ENCODE results near the gene MAST3.

The MAST3 gene

DNA sequence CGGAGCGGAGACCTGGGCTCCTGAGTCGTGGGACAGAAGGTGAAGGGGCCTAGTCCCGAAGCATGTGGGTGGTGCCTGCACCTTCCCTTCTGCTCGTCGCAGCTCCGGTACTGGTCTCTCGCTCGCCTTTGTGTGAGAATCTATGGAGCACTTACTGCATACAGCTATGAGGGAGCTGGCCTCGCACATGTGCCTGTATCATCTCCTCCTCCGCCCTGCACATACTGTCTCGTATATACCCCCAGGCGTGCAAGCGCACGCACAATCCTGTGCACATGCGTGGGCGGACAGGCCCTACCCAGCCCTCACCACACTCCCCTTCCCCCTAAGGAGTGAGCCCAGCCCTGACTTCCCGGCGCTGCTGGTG is 64.0 kb downstream of the MAST3 start:
- Histone ChIP-seq H3K9me3 (ENCODE audit: control insufficient read depth, insufficient read depth, low read depth, low read length) (no peaks in the 10 kb centered on the region), H3K36me3 (ENCODE audit: control insufficient read depth in 2 of 2, insufficient read depth in 1 of 2, low read length in 2 of 2) (peaks cover 21 to 49% of the 10 kb centered on the region in 2 experiments; a peak in 2 of 3 replicates), H3K4me3 (ENCODE audit: low read depth, low read length) (no peak overlapping the region), H3K4me1 (ENCODE audit: control insufficient read depth, insufficient read depth, low read length) (peaks cover 11% of the 10 kb centered on the region), H3K27ac (ENCODE audit: extremely low read depth, low read depth, low read length) (no peak overlapping the region)
- ChIA-PET POLR2A (interaction anchor here (1.2 kb wide), 1 partner anchor 31 kb away, joined by 3 read pairs; the partner anchor contains the start of gene MPV17L2), CTCF (interaction anchor here (0.6 to 2.7 kb wide), 17 partner anchors 9 to 1023 kb away, joined by 3 to 14 read pairs (median 5); partner anchors contain the start of gene PIK3R2)
- peak; percentile 3; the same call in 1 of the 2 replicates for TF ChIP-seq KLF8 (tag by site-specific recombination; IDR thresholded peaks at IDR 0.05)
- TF ChIP-seq EGR2 (tag by site-specific recombination; IDR thresholded peaks at IDR 0.05; ENCODE audit: low read depth): peak; percentile 44; the same call in 1 of the 2 replicates
- peak; percentile 59 for TF ChIP-seq ZFHX2 (tag by site-specific recombination; conservative IDR thresholded peaks at IDR 0.05)
- TF ChIP-seq KLF1 (tag by site-specific recombination; IDR thresholded peaks at IDR 0.05): peak; percentile 4; the same call in 1 of the 2 replicates
- no peak for TF ChIP-seq ZNF311 (tag by site-specific recombination; IDR thresholded peaks at IDR 0.05; ENCODE audit: borderline replicate concordance)
- TF ChIP-seq SP2 (tag by site-specific recombination; IDR thresholded peaks at IDR 0.05): peak; percentile 14; the same call in 1 of the 2 replicates

- Histone ChIP-seq H3K36me3 (ENCODE audit: control insufficient read depth in 2 of 2, insufficient read depth in 1 of 2, low read length in 2 of 2) (peaks cover 21 to 69% of the 10 kb centered on the region in 2 experiments; a peak in 2 of 3 replicates), H3K9me3 (ENCODE audit: control insufficient read depth, insufficient read depth, low read depth, low read length) (no peaks in the 10 kb centered on the region), H3K4me3 (ENCODE audit: low read depth, low read length) (no peak overlapping the region), H3K27ac (ENCODE audit: extremely low read depth, low read depth, low read length) (no peak overlapping the region), H3K4me1 (ENCODE audit: control insufficient read depth, insufficient read depth, low read length) (no peaks in the 10 kb centered on the region)
- ChIA-PET POLR2A (no interaction called here), CTCF (interaction anchor here (0.6 to 7.2 kb wide), 5 partner anchors 20 to 88 kb away, joined by 4 to 83 read pairs (median 4); no protein-coding TSS in a partner anchor)
- TF ChIP-seq MZF1 (tag by site-specific recombination; IDR thresholded peaks at IDR 0.05; ENCODE audit: borderline replicate concordance) (no peak), ZNF785 (tag by site-specific recombination; IDR thresholded peaks at IDR 0.05) (no peak), ZIC2 (tag by site-specific recombination; IDR thresholded peaks at IDR 0.05) (no peak), ZNF707 (tag by site-specific recombination; IDR thresholded peaks at IDR 0.05) (no peak), KLF1 (tag by site-specific recombination; IDR thresholded peaks at IDR 0.05) (no peak), ZNF16 (tag by site-specific recombination; IDR thresholded peaks at IDR 0.05; ENCODE audit: low read depth) (no peak), ZNF311 (tag by site-specific recombination; IDR thresholded peaks at IDR 0.05; ENCODE audit: borderline replicate concordance) (no peak), ZNF837 (tag by site-specific recombination; IDR thresholded peaks at IDR 0.05) (no peak), ZNF248 (tag by site-specific recombination; IDR thresholded peaks at IDR 0.05) (no peak), ZNF354C (tag by site-specific recombination; IDR thresholded peaks at IDR 0.05; ENCODE audit: borderline replicate concordance, low read depth) (no peak), ZSCAN23 (tag by site-specific recombination; IDR thresholded peaks at IDR 0.05) (no peak), KLF16 (tag by site-specific recombination; IDR thresholded peaks at IDR 0.05) (no peak), ZBTB7A (tag by site-specific recombination; IDR thresholded peaks at IDR 0.05; ENCODE audit: low read depth) (no peak)
- TF ChIP-seq, protein P1, sequence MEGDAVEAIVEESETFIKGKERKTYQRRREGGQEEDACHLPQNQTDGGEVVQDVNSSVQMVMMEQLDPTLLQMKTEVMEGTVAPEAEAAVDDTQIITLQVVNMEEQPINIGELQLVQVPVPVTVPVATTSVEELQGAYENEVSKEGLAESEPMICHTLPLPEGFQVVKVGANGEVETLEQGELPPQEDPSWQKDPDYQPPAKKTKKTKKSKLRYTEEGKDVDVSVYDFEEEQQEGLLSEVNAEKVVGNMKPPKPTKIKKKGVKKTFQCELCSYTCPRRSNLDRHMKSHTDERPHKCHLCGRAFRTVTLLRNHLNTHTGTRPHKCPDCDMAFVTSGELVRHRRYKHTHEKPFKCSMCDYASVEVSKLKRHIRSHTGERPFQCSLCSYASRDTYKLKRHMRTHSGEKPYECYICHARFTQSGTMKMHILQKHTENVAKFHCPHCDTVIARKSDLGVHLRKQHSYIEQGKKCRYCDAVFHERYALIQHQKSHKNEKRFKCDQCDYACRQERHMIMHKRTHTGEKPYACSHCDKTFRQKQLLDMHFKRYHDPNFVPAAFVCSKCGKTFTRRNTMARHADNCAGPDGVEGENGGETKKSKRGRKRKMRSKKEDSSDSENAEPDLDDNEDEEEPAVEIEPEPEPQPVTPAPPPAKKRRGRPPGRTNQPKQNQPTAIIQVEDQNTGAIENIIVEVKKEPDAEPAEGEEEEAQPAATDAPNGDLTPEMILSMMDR (tag by site-specific recombination; IDR thresholded peaks at IDR 0.05): no peak
These were observed 66.5 kb downstream of the MAST3 start for GRCh38 chr19:18164072-18164471.

DNA sequence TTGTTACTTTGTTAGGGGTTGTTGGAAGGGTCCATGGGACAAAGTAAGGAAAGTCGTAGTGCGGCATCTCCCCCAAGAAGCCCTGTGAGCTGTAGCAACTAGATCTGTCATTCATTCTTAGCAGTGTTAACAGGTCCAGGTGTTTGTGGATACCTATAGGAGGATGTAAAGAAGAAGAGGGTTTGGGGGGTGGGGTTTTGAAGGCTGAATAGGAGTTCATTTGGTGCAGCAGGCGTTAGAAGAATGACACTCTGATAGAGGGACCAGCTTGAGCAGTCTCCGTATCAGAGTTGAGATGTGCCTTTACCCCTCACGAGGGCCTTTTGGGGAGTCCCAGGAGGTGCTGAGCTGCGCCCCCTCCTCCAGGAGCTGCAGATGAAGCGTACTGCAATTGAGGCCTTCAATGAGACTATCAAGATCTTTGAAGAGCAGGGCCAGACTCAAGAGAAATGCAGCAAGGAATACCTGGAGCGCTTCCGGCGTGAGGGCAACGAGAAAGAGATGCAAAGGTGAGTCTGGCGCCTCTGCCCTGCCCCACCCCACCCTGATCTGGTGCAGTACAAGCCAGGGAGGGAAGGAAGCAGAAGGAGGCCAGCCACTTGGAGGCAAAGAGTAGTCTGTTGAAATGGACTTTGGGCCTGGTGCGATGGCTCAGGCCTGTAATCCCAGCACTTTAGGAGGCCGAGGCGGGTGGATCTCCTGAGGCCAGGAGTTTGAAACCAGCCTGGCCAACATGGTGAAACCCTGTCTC is 68.4 kb downstream of the MAST3 start:
- Histone ChIP-seq H3K36me3 (ENCODE audit: control insufficient read depth in 2 of 2, insufficient read depth in 1 of 2, low read length in 2 of 2) (peaks cover 21 to 73% of the 10 kb centered on the region in 2 experiments; a peak in 2 of 3 replicates), H3K27ac (ENCODE audit: extremely low read depth, low read depth, low read length) (no peak overlapping the region), H3K4me3 (ENCODE audit: low read depth, low read length) (no peak overlapping the region), H3K9me3 (ENCODE audit: control insufficient read depth, insufficient read depth, low read depth, low read length) (no peaks in the 10 kb centered on the region), H3K4me1 (ENCODE audit: control insufficient read depth, insufficient read depth, low read length) (no peaks in the 10 kb centered on the region)
- ChIA-PET POLR2A (interaction anchor here (0.6 kb wide), 1 partner anchor 54 kb away, joined by 3 read pairs; no protein-coding TSS in a partner anchor), CTCF (interaction anchor here (7.2 kb wide), 1 partner anchor 52 kb away, joined by 83 read pairs; no protein-coding TSS in a partner anchor)
- TF ChIP-seq ZNF513 (tag by site-specific recombination; IDR thresholded peaks at IDR 0.05) (no peak), BCL6B (tag by site-specific recombination; IDR thresholded peaks at IDR 0.05) (no peak), ZNF843 (tag by site-specific recombination; IDR thresholded peaks at IDR 0.05) (no peak), ZBTB20 (tag by site-specific recombination; IDR thresholded peaks at IDR 0.05) (no peak), ZSCAN16 (tag by site-specific recombination; IDR thresholded peaks at IDR 0.05) (no peak), ZFP3 (tag by site-specific recombination; IDR thresholded peaks at IDR 0.05; ENCODE audit: low read depth) (peak; percentile 97)

All from HEK293 (cell line).